Measurements from ENCODE around the gene PNMA5. TPM values are rescaled to one million over a fixed set of nuclear protein-coding genes. Genes with fewer than 3 reads are reported as not detected.
A peak's percentile ranks its signal among the peaks of the same experiment; 100 is the strongest.

PNMA5 gene
- total and polyA plus RNA-seq, 10 donors: 0.14 to 1.0 (median 0.19) TPM; not detected in 1

DNA sequence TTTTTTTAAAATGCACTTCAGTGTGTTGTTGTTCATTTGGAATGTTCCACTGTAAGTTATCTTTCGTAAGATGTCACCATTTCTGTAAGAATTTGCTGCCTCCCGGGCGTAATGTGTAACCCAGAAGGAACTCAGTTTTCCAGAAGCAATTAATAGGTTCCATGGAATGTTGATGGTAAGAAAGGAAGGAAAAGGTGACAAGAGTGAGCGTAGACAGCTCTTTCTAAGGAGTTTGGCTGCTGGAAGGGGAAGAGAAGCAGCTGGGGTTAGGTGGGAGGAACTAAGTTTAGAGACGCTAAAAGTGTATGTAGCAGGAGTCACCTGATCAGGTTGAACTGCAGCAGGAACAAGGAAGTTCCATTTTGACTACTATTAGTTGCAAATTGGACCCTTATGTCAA lies 35.9 kb downstream of the PNMA5 start:
- peaks cover 0 to 13% (median 6%) of the 10 kb centered on the region in 6 donors for H3K4me1 ChIP-seq
- intact Hi-C loops (cut with DNase I; ENCODE audit: low total_unique reads): no loop called here
- H3K4me3 ChIP-seq: peak overlapping the region in 2 of 8 donors; percentile 31 to 61
- DNase-seq: no peak
- peak overlapping the region in 7 of 8 donors; percentile 51 to 82 (median 75) for H3K27ac ChIP-seq
- H3K27me3 ChIP-seq (replicated peaks in 1 of 7): no peaks in the 10 kb centered on the region
- 71 to 86% (median 73%) methylated on average over 5 of the region's 5 CpGs for WGBS, 5 donors
- TF ChIP-seq, protein P1, sequence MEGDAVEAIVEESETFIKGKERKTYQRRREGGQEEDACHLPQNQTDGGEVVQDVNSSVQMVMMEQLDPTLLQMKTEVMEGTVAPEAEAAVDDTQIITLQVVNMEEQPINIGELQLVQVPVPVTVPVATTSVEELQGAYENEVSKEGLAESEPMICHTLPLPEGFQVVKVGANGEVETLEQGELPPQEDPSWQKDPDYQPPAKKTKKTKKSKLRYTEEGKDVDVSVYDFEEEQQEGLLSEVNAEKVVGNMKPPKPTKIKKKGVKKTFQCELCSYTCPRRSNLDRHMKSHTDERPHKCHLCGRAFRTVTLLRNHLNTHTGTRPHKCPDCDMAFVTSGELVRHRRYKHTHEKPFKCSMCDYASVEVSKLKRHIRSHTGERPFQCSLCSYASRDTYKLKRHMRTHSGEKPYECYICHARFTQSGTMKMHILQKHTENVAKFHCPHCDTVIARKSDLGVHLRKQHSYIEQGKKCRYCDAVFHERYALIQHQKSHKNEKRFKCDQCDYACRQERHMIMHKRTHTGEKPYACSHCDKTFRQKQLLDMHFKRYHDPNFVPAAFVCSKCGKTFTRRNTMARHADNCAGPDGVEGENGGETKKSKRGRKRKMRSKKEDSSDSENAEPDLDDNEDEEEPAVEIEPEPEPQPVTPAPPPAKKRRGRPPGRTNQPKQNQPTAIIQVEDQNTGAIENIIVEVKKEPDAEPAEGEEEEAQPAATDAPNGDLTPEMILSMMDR (IDR thresholded peaks at IDR 0.05 in 8 of 11, conservative IDR thresholded peaks at IDR 0.05 in 3 of 11): no peak
- TF ChIP-seq POLR2A (IDR thresholded peaks at IDR 0.05) (no peak), POLR2AphosphoS5 (IDR thresholded peaks at IDR 0.05) (no peak)
- H3K9me3 ChIP-seq: no peaks in the 10 kb centered on the region
- H3K36me3 ChIP-seq: no peaks in the 10 kb centered on the region

DNA sequence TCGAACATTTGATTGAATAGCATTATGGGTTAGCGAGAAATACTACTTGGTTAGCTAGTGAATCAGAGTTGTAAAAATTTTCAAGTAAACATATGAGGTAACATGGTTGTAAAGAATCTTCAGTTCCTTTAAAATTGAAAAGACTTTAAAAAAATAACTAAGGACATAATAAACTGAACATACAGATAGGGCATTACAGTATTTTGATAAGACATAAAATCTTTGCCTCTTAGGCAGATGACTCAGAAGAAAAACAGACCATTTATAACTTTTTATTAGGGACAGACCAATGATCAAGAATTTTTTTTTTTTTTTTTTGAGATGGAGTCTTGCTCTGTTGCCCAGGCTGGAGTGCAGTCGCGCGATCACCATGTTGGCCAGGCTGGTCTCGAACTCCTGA lies 43.1 kb downstream of the PNMA5 start:
- TF ChIP-seq POLR2A (IDR thresholded peaks at IDR 0.05) (no peak), POLR2AphosphoS5 (IDR thresholded peaks at IDR 0.05) (no peak)
- TF ChIP-seq, protein P1 (IDR thresholded peaks at IDR 0.05 in 8 of 11, conservative IDR thresholded peaks at IDR 0.05 in 3 of 11): no peak
- Histone ChIP-seq H3K36me3 (peaks cover 0 to 20% (median 0%) of the 10 kb centered on the region in 6 donors), H3K27me3 (replicated peaks in 1 of 7) (no peaks in the 10 kb centered on the region), H3K27ac (no peak overlapping the region), H3K4me3 (no peak overlapping the region), H3K4me1 (no peaks in the 10 kb centered on the region), H3K9me3 (no peaks in the 10 kb centered on the region)
- intact Hi-C loops (cut with DNase I; ENCODE audit: low total_unique reads): no loop called here
- peak; percentile 9 for DNase-seq
- WGBS, 5 donors: 90 to 99% (median 92%) methylated on average over 6 of the region's 6 CpGs

GRCh38 chrX:152949114-152949513 lies 44.8 kb downstream of the PNMA5 start:
- TF ChIP-seq POLR2A (IDR thresholded peaks at IDR 0.05) (no peak), POLR2AphosphoS5 (IDR thresholded peaks at IDR 0.05) (no peak)
- TF ChIP-seq, protein P1 (IDR thresholded peaks at IDR 0.05 in 8 of 11, conservative IDR thresholded peaks at IDR 0.05 in 3 of 11): no peak
- intact Hi-C loops (cut with DNase I; ENCODE audit: low total_unique reads): no loop called here

DNA sequence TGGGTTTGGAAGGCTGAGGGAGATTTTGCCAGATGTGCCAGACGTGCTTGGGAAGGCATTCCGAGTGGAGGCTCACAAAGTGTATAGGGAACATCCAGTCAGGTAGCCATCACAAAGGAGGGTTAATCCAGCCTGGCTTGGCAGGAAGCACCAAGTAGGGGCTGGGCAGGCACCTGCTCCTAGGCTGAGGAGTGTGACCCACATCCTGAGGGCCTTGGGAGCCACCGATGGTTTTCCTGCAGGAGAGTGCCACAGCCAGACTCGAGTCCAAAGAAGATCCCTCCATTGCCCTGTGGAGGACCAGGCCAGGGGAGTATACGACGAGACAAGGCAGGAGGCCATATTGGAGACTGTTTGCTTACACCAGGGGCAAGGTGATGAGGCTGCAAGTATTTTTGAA lies 47.2 kb downstream of the PNMA5 start:
- intact Hi-C loops (cut with DNase I; ENCODE audit: low total_unique reads): no loop called here
- Histone ChIP-seq H3K36me3 (peaks cover 0 to 20% (median 0%) of the 10 kb centered on the region in 6 donors), H3K27ac (no peak overlapping the region), H3K9me3 (no peaks in the 10 kb centered on the region), H3K4me3 (no peak overlapping the region), H3K4me1 (peaks cover 0 to 10% (median 3%) of the 10 kb centered on the region in 6 donors), H3K27me3 (replicated peaks in 1 of 7) (no peaks in the 10 kb centered on the region)
- DNase-seq: peak; percentile 38
- WGBS, 5 donors: 74 to 98% (median 91%) methylated on average over 4 to 6 of the region's 6 CpGs
- no peak for TF ChIP-seq POLR2A (IDR thresholded peaks at IDR 0.05)
- TF ChIP-seq, protein P1 (IDR thresholded peaks at IDR 0.05 in 8 of 11, conservative IDR thresholded peaks at IDR 0.05 in 3 of 11): no peak
- no peak for TF ChIP-seq POLR2AphosphoS5 (IDR thresholded peaks at IDR 0.05)

More at GRCh38 chrX:152949114-152949513, 44.8 kb downstream of the PNMA5 start:
- no peak overlapping the region for H3K27ac ChIP-seq
- DNase-seq: peak; percentile 67
- H3K36me3 ChIP-seq: peaks cover 0 to 20% (median 0%) of the 10 kb centered on the region in 6 donors
- 65 to 73% (median 67%) methylated on average over 1 to 4 of the region's 4 CpGs for WGBS, 5 donors
- H3K27me3 ChIP-seq (replicated peaks in 1 of 7): no peaks in the 10 kb centered on the region
- no peaks in the 10 kb centered on the region for H3K9me3 ChIP-seq
- no peak overlapping the region for H3K4me3 ChIP-seq
- H3K4me1 ChIP-seq: no peaks in the 10 kb centered on the region
